HepG2 (cell line): ENCODE data around the gene DOCK9. TPM values are rescaled to one million over a fixed set of nuclear protein-coding genes. Genes with fewer than 3 reads are reported as not detected.

Experiments
- ATAC-seq: fragments of 200-7000 bp; cut with Tn5 transposase; 3 replicates; pipeline ENCODE4 v1.9.1; 2020; ENCODE audit warnings: mild to moderate bottlenecking, moderate library complexity
- BruUV-seq: library from RNA; stranded (reverse); fragments of 400-500 nt; replicated peaks from 2 replicates; lab custom pipeline; 2021; lab: Mats Ljungman, UMichigan
- CTCF ChIA-PET: fragments of 300-600 bp; formaldehyde crosslinking; extraction: SDS; loops from one replicate; lab custom pipeline; 2021; ENCODE audit warnings: low total read pairs, inconsistent platforms, low intra/inter-chr PET ratio; lab: Yijun Ruan, JAX
- POLR2A ChIA-PET: fragments of 350-600 bp; sonication (Branson Sonifier 250); formaldehyde crosslinking; loops from one replicate; lab custom pipeline; 2020; ENCODE audit warnings: antibody characterized with exemption, inconsistent platforms; lab: Yijun Ruan, JAX
- DNase-seq: peaks from one replicate; pipeline ENCODE4 v3.0.0-alpha.2; 2015; ENCODE audit warnings: low spot score
- FAIRE-seq: peaks from 3 replicates; lab custom pipeline; 2011; peaks lifted over from hg19 to GRCh38; lab: Jason Lieb, UNC
- H2AFZ ChIP-seq: one replicate; pipeline ENCODE4 v1.6.1; 2011; ENCODE audit warnings: low read length, inconsistent platforms
- H3K27ac ChIP-seq: fragments of 300-600 bp; 3 replicates; pipeline ENCODE4 v1.8.0; 2011; ENCODE audit warnings: mixed run types, mild to moderate bottlenecking, mixed read lengths, low read length, inconsistent platforms; ENCODE audit not compliant: insufficient read depth; ENCODE audit errors: extremely low read length
- H3K27me3 ChIP-seq, 2 experiments: fragments of 200-600 bp in 1 of 2; 2 replicates in 1 of 2; 3 replicates in 1 of 2; pipeline versions ENCODE4 v1.6.0 to v1.8.0; 2011; ENCODE audit warnings: low read length in 2 of 2, mild to moderate bottlenecking in 2 of 2, moderate library complexity in 2 of 2, inconsistent platforms in 1 of 2; ENCODE audit not compliant: insufficient read depth in 2 of 2, control insufficient read depth in 1 of 2
- H3K36me3 ChIP-seq, 2 experiments: fragments of 200-600 bp in 1 of 2; replicated peaks in 1 of 2; 2 replicates in 1 of 2; 3 replicates in 1 of 2; pipeline versions ENCODE4 v1.5.1 to v1.8.0; 2011; ENCODE audit warnings: low read length in 2 of 2, inconsistent platforms in 1 of 2; ENCODE audit not compliant: insufficient read depth in 2 of 2, control insufficient read depth in 1 of 2
- H3K4me1 ChIP-seq: 2 replicates; pipeline ENCODE4 v1.5.1; 2012; ENCODE audit warnings: low read length, inconsistent platforms; ENCODE audit not compliant: insufficient read depth
- H3K4me2 ChIP-seq: 2 replicates; pipeline ENCODE4 v1.6.0; 2011; ENCODE audit warnings: low read depth, low read length, inconsistent platforms
- H3K4me3 ChIP-seq, 3 experiments: fragments of 200-600 bp in 1 of 3; sonication (generic), shearing (Covaris generic) in 1 of 3; replicated peaks in 1 of 3; 2 replicates each; pipeline ENCODE4 v1.5.1; 2011 to 2016; ENCODE audit warnings: low read length in 3 of 3, inconsistent platforms in 2 of 3, low read depth in 2 of 3, mild to moderate bottlenecking in 2 of 3, control low read depth in 1 of 3, mixed read lengths in 1 of 3; ENCODE audit not compliant: insufficient read depth in 1 of 3
- H3K79me2 ChIP-seq: one replicate; pipeline ENCODE4 v1.6.1; 2011; ENCODE audit warnings: low read length, inconsistent platforms; ENCODE audit not compliant: insufficient read depth
- H3K9ac ChIP-seq: 2 replicates; pipeline ENCODE4 v1.6.0; 2011; ENCODE audit warnings: mild to moderate bottlenecking, low read depth, low read length, inconsistent platforms; ENCODE audit not compliant: insufficient read depth
- H3K9me3 ChIP-seq: 2 replicates; pipeline ENCODE4 v1.5.1; 2012; ENCODE audit warnings: mild to moderate bottlenecking, low read length
- H4K20me1 ChIP-seq: 2 replicates; pipeline ENCODE4 v1.6.0; 2011; ENCODE audit warnings: inconsistent platforms, mild to moderate bottlenecking, low read length, moderate library complexity; ENCODE audit not compliant: insufficient read depth
- NFAT5 ChIP-seq: sonication (generic); formaldehyde crosslinking; IDR thresholded peaks from 2 replicates; pipeline ENCODE4 v1.4.0; 2020; ENCODE audit warnings: missing genetic modification reagents
- TFE3 ChIP-seq: IDR thresholded peaks from 2 replicates; pipeline ENCODE4 v1.6.1; 2016
- ZNF256 ChIP-seq: sonication (generic); formaldehyde crosslinking; conservative IDR thresholded peaks from 2 replicates; pipeline ENCODE4 v1.4.0; 2020; ENCODE audit warnings: missing genetic modification reagents
- ZNF496 ChIP-seq: sonication (generic); formaldehyde crosslinking; IDR thresholded peaks from 2 replicates; pipeline ENCODE4 v1.8.1; 2023; ENCODE audit warnings: mild to moderate bottlenecking, moderate library complexity, missing genetic modification reagents; ENCODE audit not compliant: insufficient replicate concordance
- WGBS: methylation state at CpG from one replicate; pipeline ENCODE4 v1.1.6; 2017; ENCODE audit warnings: low lambda C conversion rate; 5-methylcytosine and 5-hydroxymethylcytosine counted together
- in situ Hi-C: cut with HindIII; loops from 2 replicates; pipeline ENCODE4 v1.10.0; 2017; ENCODE audit warnings: low pct_unique_long_range_greater_than_20kb; ENCODE audit not compliant: extremely low pct_ligation_motif_present
- intact Hi-C: fragments of 100-400 bp; cut with micrococcal nuclease; formaldehyde crosslinking; loops from one replicate; pipeline ENCODE4 v1.10.0; 2022; ENCODE audit not compliant: unreplicated experiment
- polyA plus RNA-seq, 8 experiments: library from polyadenylated mRNA; depleted of rRNA in 3 of 8; stranded (reverse) in 7 of 8; unstranded in 1 of 8; fragments of >200 nt; fragmentation: Illumina TruSeq in 4 of 8; extraction: Trizol in 4 of 8; gene quantifications; 2 replicates each; pipeline versions ENCODE4 v1.2.1 to v1.2.3, GENCODE V29; 2011 to 2016; ENCODE audit warnings: low read depth in 4 of 8, missing spikeins in 1 of 8, mixed read lengths in 1 of 8; ENCODE audit not compliant: insufficient read depth in 1 of 8
- total RNA-seq, 5 experiments: library from RNA; depleted of rRNA; stranded (reverse); fragments of >200 nt; fragmentation: Illumina TruSeq; extraction: Trizol; gene quantifications; 2 replicates each; pipeline ENCODE4 v1.2.3, GENCODE V29; 2016; ENCODE audit warnings: low read depth in 1 of 5

DOCK9 gene
- total and polyA plus RNA-seq, 2 of the 13 experiments (the other 11 are each of a cell fraction or from before 2014, with no cell fraction given) = 0.44 to 0.97 TPM

DNA sequence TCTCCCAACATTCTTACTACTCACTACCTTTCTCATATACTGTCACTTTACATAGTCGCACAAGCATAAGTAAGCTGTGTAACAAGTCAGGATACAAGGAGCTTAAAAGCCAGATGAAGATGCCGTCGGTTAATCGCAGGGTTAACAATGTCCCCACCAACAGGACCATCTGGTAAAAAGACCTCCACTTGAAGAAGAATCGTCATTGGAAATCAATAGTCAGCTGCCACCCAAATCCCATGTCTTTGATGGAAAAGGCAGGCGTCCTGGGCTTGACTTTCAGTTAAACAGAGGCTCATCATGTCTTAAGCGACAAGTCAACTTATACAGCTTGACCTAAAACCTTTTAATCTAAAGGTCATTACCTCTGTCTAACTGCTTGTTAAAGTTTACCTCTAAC, 27.2 kb downstream of the DOCK9 start (continued):
- no peak for TF ChIP-seq NFAT5 (CRISPR knock-in tag)

GRCh38 chr13:98947925-98948324, 29.9 kb downstream of the DOCK9 start:
- Histone ChIP-seq H4K20me1 (no peaks in the 10 kb centered on the region), H3K4me2 (no peak overlapping the region), H3K27ac (no peak overlapping the region), H3K4me1 (no peaks in the 10 kb centered on the region), H3K79me2 (no peaks in the 10 kb centered on the region), H3K4me3 (no peak overlapping the region), H3K27me3 (no peaks in the 10 kb centered on the region), H2AFZ (no peak overlapping the region), H3K9ac (no peak overlapping the region), H3K36me3 (no peaks in the 10 kb centered on the region), H3K9me3 (no peaks in the 10 kb centered on the region)
- no TSS peak for BruUV-seq
- ChIA-PET CTCF (no interaction called here), POLR2A (no interaction called here)
- DNase-seq (no peak), ATAC-seq (no peak), FAIRE-seq (no peak)
- intact Hi-C loops = no loop called here
- in situ Hi-C loops = no loop called here
- no peak for TF ChIP-seq ZNF256 (CRISPR knock-in tag)
- no peak for TF ChIP-seq TFE3 (CRISPR knock-in tag)
- no peak for TF ChIP-seq ZNF496 (CRISPR knock-in tag)
- 17% methylated on average over 1 of the region's 1 CpG for WGBS
